GM19455 (cell line): Measurements from ENCODE around the gene TAB3.
"Not testable (repeated sequence)": the region's sequence is repeated elsewhere in the genome, so short reads cannot be mapped to it uniquely, and the experiment has no call there.

Source experiments
- ATAC-seq: cut with Tn5 transposase; IDR thresholded peaks from one replicate; pipeline ENCODE4 v1.9.1; 2021; ENCODE audit not compliant: unreplicated experiment

The TAB3 gene

GRCh38 chrX:30819080-30819479, 70.0 kb downstream of the TAB3 start:
- no peak for ATAC-seq

DNA sequence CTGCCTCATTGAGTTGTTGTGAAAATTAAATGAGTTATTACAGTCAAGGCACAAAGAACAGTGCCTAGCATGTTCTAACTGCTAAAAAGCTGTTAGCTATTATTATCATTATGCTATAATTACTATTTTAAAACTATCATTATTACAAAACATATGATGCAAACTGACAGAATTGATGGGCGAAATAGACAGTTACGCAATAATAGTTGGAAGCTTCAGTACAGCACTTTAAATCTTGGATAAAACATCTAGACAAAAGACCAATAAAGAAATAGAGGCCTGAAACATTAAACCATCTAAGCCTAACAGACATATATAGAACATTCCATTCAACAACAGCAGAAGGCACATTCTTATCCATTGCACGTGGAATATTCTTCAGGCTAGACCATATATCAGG, 73.0 kb downstream of the TAB3 start:
- ATAC-seq, result no peak

DNA sequence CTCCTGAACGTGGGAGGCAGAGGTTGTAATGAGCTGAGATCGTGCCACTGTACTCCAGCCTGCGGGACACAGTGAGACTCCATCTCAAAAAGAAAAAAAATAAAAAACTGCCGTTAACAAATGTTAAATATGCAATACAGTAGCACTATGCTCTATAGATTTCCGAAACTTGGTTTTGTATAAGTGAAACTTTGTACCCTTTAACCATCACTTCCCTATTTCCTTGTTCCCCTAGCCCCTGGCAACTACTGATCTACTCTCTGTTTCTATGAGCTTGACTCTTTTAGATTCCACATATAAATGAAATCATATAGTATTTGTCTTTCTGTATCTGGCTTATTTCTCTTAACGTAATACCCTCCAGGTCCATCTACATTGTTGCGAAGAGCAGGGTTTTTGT, 74.1 kb downstream of the TAB3 start:
- ATAC-seq, result no peak

DNA sequence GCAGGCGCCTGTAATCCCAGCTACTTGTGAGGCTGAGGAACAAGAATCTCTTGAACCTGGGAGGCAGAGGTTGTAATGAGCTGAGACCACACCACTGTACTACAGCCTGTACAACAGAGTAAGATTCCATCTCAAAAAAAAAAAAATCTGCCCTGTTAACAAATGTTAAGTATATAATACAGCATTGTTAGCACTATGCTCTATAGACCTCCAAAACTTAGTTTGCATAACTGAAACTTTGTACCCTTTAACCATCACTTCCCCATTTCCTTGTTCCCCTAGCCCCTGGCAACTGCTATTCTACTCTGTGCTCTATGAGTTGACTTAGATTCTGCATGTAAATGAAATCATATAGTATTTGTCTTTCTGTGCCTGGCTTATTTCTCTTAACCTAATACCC, 76.7 kb downstream of the TAB3 start:
- peak; percentile 89 for ATAC-seq

DNA sequence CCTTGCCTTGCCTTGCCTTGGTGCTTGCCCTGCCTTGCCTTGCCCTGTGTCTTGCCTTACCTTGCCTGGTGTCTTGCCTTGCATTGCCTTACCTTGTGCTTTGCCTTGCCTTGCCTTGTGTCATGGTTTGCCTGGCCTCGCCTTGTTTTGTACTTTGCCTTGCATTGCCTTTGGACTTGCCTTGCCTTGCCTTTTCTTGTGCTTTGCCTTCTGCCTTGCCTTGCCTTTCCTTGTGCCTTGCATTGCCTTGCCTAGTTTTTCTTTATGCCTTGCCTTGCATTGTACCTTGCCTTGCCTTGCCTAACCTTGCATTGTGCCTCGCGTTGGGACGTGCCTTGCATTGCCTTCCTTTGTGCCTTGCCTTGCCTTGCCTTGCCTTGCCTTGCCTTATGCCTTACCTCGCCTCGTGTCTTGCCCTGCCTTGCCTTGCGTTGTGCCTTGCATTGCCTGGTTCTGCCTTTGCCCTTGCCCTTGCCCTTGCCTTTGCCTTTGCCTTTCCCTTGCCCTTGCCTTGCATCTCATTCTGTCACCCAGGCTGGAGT, 82.8 kb downstream of the TAB3 start:
- no peak for ATAC-seq

DNA sequence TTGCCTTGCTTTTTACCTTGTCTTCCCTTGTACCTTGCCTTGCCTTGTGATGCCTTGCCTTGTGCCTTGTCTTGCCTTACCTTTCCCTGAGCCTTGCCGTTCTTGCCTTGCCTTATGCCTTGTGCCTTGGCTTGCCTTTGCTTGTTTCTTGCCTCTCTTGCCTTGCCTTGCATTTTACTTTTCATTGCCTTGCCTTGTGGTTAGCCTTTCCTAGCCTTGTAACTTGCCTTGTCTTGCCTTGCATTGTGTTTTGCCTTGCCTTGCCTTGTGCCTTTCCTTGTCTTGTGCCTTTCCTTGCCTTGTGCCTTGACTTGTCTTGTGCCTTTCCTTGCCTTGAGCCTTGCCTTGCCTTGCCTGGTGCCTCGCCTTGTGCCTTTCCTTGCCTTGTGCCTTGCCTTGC, 84.6 kb downstream of the TAB3 start:
- ATAC-seq, result no peak

DNA sequence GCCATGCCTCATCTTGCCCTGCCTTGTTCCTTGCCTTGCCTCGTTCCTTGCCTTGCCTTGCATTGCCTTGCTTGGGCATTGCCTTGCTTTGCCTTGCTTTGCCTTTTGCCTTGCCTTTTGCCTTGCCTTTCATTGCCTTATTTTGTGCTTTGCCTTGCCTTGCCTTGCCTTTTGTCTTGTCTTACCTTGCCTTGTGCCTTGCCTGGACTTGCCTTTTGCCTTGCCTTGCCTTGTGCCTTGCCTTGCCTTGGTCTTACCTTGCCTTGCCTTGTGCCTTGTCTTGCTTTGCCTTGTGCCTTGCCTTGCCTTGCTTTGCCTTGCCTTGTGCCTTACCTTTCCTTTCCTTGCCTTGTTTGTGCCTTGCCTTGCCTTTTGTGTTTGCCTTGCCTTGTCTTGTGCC, 88.2 kb downstream of the TAB3 start:
- ATAC-seq, result no peak

- no peak for ATAC-seq
These were observed 89.7 kb downstream of the TAB3 start for GRCh38 chrX:30799327-30799726.

- no peak for ATAC-seq
These were observed 90.2 kb downstream of the TAB3 start for GRCh38 chrX:30798810-30799209.

DNA sequence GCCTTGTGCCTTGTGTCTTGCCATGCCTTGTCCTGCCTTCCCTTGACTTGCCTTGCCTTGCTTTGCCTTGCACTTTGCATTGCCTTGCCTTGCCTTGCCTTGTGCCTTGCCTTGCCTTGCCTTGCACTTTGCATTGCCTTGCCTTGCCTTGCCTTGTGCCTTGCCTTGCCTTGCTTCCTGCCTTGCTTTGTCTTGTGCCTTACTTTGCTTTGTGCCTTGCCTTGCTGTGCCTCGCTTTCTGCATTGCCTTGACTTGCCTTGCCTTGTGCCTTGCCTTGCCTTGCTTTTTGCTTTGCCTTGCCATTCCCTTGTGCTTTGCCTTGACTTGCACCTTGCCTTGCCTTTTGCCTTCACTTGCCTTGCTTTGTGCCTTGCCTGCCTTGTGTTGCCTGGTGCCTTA, 91.8 kb downstream of the TAB3 start:
- not testable (repeated sequence) for ATAC-seq

DNA sequence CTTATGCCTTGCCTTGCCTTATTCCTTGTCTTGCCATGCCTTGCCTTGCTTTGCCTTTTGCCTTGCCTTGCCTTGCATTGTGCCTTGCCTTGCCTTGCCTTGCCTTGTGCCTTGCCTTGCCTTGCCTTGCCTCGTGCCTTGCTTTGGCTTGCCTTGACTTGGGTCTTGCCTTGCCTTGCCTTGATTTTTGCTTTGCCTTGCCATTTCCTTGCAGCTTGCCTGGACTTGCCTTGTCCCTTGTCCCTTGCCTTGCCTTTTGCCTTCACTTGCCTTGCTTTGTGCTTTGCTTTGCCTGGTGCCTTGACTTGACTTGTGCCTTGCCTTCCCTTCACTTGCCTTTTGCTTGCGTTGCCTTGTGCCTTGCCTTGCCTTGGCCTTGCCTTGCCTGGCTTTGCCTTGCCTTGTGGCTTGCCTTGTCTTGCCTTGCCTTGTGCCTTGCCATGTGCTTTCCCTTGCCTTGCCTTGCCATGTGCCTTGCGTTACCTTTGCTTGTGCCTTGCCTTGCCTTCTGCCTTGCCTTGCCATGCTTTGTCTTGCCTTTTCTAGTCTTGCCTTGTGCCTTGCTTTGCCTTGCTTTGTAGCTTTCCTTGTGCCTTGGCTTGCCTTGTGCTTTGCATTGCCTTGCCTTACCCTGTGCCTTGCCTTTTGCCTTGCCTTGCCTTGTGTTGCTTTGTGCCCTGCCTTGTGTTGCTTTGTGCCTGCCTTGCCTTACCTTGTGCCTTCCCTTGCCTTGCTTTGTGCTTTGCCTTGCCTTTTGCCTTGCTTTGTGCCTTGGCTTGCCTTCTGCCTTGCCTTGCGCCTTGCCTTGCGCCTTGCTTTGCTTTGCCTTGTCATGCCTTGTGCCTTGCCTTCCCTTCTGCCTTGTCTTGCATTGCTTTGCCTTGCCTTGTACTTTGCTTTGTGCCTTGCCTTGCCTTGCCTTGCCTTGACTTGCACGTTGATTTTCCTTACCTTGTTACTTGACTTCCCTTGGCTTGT, 92.8 kb downstream of the TAB3 start:
- no peak for ATAC-seq

GRCh38 chrX:30794497-30794896, 94.6 kb downstream of the TAB3 start:
- ATAC-seq, result no peak

- no peak for ATAC-seq
These were observed 95.3 kb downstream of the TAB3 start for GRCh38 chrX:30793767-30794103.

- ATAC-seq, result no peak
These were observed 95.8 kb downstream of the TAB3 start for GRCh38 chrX:30793075-30793766.

GRCh38 chrX:30791296-30792278, 97.5 kb downstream of the TAB3 start:
- ATAC-seq, result no peak

DNA sequence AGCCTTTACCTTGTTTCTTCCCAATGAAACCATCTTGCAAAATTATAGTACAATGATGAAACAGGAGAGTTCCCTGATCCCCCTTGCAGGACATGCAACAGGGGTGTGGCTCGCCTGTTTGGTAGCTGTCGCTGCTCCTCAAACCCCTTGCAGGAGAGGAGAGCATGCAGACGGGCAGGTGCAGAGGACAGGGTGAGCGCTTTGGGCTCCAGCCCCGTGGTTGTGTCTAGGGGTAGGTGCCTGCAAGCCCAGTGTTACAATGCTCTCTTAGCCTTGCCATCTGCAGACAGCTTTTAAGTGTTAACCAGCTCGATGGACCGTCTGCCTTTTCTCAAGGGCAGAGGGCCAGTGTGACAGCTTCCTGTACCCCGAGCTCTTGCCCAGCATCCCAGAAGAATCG, 102.0 kb downstream of the TAB3 start:
- no peak for ATAC-seq

GRCh38 chrX:30786374-30786773, 102.7 kb downstream of the TAB3 start:
- no peak for ATAC-seq

GRCh38 chrX:30781711-30782444, 107.2 kb downstream of the TAB3 start:
- ATAC-seq, result no peak

DNA sequence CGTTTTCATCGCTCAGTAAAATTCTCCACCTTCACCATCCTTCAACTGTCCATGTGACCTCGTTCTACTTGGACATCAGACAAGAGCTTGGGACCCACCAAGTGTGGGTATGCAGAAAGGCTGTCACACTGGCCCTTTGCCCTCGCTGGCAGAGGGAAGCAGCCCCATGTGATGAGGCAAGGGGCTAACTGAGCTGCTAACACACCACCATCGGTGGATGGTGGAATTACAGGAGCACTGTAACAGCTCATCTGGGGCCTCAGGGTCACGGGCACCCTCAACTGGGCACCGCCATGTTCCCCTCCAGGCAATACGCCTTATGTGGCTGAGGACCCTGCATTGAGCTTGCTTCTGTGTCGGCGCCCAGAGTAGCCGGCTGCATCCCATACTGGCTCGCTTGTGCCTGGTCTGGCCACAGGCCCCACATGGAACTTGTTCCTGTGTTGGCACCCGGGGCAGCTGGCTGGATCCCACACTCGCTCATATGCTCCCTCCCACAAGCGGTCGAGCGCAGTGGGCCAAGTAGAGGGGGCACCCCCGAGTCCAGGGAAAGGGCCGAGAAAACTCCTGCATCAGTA, 109.5 kb downstream of the TAB3 start:
- ATAC-seq, result no peak

DNA sequence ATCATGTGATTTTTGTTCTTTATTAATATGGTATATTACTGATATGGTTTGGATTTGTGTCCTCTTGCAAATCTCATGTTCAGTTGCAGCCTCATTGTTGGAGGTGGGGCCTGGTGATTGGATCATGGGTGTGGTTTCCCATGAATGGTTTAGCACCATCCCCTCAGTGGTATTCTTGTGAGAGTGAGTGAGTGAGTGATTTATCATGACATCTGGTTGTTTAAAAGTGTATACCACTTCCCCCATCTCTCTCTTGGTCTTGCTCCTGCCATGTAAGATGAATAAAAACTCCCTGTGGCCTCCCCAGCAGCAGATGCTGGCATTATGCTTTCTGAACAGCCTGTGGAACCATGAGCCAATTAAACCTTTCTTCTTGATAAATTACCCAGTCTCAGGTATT, 111.5 kb downstream of the TAB3 start:
- no peak for ATAC-seq
